CD4-positive, alpha-beta T cell treated with Interleukin-15 for 1 hour (primary cell): Measurements from ENCODE around the gene NOL11.
"Not testable (repeated sequence)": the region's sequence is repeated elsewhere in the genome, so short reads cannot be mapped to it uniquely, and the experiment has no call there.

Source experiments
- DNase-seq: peaks from one replicate; pipeline ENCODE4 v3.0.0-alpha.2; 2020

Gene NOL11

GRCh38 chr17:67717624-67718324 lies at the start of gene NOL11:
TSS of gene NOL11 (plus strand) at chr17:67717936. CDS start at chr17:67717948, 12 bp downstream.
- peak; percentile 99 for DNase-seq

GRCh38 chr17:67671493-67671892 lies 46.2 kb upstream of the NOL11 start:
- DNase-seq = no peak

- no peak for DNase-seq
Observed at GRCh38 chr17:67672592-67673335, 45.0 kb upstream of the NOL11 start.

- DNase-seq = no peak
Observed at GRCh38 chr17:67675481-67675880, 42.3 kb upstream of the NOL11 start.

GRCh38 chr17:67676305-67676704 lies 41.4 kb upstream of the NOL11 start:
- DNase-seq = no peak

GRCh38 chr17:67678414-67678813 lies 39.3 kb upstream of the NOL11 start:
- no peak for DNase-seq

- no peak for DNase-seq
Observed at GRCh38 chr17:67679225-67679624, 38.5 kb upstream of the NOL11 start.

GRCh38 chr17:67679721-67680120 lies 38.0 kb upstream of the NOL11 start:
- DNase-seq = no peak

GRCh38 chr17:67680445-67681224 lies 37.1 kb upstream of the NOL11 start:
- DNase-seq = no peak

- DNase-seq = no peak
Observed at GRCh38 chr17:67682196-67682595, 35.5 kb upstream of the NOL11 start.

- no peak for DNase-seq
Observed at GRCh38 chr17:67685351-67685750, 32.4 kb upstream of the NOL11 start.

GRCh38 chr17:67686241-67686640 lies 31.5 kb upstream of the NOL11 start:
- no peak for DNase-seq

- no peak for DNase-seq
Observed at GRCh38 chr17:67687511-67687910, 30.2 kb upstream of the NOL11 start.

GRCh38 chr17:67689534-67690177 lies 28.1 kb upstream of the NOL11 start:
- peak; percentile 18 for DNase-seq

GRCh38 chr17:67693811-67694210 lies 23.9 kb upstream of the NOL11 start:
- DNase-seq = no peak

GRCh38 chr17:67696347-67696746 lies 21.4 kb upstream of the NOL11 start:
- DNase-seq = no peak

GRCh38 chr17:67696853-67697498 lies 20.8 kb upstream of the NOL11 start:
- no peak for DNase-seq

GRCh38 chr17:67700037-67700724 lies 17.6 kb upstream of the NOL11 start:
- DNase-seq = no peak

- no peak for DNase-seq
Observed at GRCh38 chr17:67700725-67701119, 17.0 kb upstream of the NOL11 start.

- DNase-seq = not testable (repeated sequence)
Observed at GRCh38 chr17:67702861-67703260, 14.9 kb upstream of the NOL11 start.

GRCh38 chr17:67707442-67707841 lies 10.3 kb upstream of the NOL11 start:
- no peak for DNase-seq

- DNase-seq = no peak
Observed at GRCh38 chr17:67708378-67708777, 9.4 kb upstream of the NOL11 start.
